ENCODE data around the gene PPT2.
"Not testable (repeated sequence)": the region's sequence is repeated elsewhere in the genome, so short reads cannot be mapped to it uniquely, and the experiment has no call there.

PPT2 gene

DNA sequence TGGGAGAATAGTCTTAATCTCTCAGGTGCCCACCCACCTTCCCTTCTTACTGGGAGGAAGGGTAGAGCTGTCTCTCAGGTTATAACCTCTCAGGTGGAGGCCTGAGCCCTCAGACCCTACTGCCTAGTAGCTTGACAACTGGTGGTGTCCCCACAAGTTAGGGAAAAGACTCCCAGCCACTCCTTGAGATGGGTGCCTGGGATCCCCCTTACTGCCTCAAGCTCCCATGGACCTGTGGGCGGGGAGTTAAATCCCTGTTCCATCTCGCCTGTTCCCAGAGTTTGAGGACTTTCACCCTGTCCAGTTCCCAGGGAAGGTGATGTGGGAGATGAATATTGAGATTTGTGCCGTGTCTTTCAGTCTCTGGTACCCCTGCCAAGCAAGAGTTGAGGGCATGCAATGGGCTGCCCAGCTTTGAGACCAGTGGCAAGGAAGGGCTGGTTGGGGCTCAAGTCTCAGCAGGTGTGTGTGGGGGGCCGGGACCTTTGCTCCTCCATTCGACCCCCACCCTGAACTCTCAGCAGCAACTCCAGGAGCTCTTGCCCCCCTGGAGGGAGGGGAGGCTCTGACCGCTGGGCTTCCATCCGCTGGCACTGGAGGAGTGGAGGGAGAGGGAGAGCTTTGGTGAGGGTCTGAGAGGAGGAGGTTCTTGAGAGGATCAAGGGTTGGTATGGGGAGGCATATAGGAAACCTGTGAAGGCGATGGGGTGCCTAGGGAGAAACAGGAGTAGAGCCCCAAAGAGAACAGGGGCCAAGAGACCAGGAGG lies 37.2 kb downstream of the PPT2 start:
- no peak for FAIRE-seq

DNA sequence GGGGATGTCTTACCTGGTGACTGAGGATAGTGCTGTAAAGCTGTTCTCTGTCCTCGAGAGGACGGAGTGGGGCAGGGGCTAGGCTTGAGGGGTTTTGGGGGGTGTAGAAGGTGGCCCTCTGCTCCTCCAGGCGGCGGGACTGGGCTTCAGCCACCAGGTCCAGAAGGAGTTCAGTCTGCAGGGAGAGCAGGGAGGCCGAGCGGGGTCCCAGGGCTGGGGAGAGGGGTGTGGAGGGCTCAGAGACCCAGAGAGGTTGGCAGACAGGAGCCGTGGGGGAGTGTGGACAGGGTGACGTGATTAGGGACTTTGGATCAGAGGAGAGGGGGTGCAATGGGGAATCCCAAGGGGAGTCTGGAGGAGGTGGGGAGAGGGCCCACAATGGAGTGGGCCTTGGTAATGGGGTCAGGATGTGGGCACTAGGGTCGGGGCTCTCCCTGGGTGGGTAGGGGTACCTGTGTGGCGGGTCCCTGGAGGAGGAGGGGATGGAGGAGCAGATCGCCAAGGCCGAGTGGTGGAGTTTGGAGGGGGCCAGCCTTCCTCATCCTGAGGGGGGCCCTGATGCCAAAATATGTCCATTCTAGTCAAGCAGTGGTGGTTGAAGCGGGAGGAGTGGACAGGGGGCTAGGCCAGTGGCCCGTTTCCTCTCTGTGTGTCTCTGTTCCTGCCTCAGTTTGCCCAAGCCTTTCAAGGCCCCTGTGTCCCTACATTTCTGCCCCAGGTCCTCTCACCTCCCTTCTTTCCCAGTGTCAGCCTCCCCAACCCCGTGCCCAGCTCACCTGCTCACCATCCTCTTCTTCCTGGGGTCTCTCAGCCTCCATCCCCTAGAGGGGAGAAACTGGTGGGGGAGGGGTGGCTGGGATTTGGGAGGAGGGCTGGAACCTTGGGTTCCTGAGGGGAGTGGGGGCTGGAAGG lies 38.0 kb downstream of the PPT2 start:
- FAIRE-seq = no peak

DNA sequence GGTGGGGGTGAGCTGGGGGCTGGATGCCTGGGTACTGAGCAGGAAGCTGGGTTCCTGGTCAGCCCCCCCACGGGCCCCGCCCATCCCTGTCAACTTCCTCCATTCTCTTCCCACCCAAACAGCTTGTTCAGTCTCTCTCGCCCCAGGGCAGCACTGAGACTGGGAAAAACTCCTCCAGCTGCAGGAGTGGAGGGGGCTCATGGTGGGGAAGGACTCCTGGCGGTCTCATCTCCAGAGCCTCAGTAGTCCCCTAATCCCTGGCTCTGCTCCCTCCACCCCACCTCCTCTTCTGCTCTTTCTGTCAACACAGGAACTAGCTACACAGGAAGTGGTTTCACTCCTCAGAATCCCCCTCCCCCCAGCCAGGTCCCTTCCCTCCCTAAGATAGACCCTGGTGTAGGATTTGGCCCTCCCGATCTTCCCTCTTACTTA lies 38.7 kb downstream of the PPT2 start, which contains the start of gene GPSM3:
GPSM3 (minus strand) TSS at position 36 of the 432 bp plus-strand sequence. CDS start 130 bp downstream, outside the sequence.
- no peak for FAIRE-seq

DNA sequence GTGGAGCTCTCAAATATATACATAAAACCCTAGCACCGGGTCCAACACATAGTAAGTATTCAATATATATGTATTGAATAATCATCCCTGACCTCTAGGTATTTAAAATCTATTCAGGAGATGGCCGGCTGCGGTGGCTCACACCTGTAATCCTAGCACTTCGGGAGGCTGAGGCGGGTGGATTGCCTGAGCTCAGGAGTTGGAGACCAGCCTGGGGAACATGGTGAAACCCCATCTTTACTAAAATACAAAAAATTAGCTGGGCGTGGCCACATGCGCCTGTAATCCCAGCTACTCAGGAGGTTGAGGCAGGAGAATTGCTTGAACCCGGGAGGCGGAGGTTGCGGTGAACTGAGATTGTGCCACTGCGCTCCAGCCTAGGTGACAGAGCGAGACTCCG lies 39.2 kb downstream of the PPT2 start:
- FAIRE-seq = not testable (repeated sequence)

GRCh38 chr6:32194388-32194787 lies 40.4 kb downstream of the PPT2 start:
- FAIRE-seq = no peak

GRCh38 chr6:32194825-32195651 lies 41.1 kb downstream of the PPT2 start:
- no peak for FAIRE-seq

GRCh38 chr6:32195652-32195901 lies 41.6 kb downstream of the PPT2 start:
- peak; percentile 61 for FAIRE-seq

DNA sequence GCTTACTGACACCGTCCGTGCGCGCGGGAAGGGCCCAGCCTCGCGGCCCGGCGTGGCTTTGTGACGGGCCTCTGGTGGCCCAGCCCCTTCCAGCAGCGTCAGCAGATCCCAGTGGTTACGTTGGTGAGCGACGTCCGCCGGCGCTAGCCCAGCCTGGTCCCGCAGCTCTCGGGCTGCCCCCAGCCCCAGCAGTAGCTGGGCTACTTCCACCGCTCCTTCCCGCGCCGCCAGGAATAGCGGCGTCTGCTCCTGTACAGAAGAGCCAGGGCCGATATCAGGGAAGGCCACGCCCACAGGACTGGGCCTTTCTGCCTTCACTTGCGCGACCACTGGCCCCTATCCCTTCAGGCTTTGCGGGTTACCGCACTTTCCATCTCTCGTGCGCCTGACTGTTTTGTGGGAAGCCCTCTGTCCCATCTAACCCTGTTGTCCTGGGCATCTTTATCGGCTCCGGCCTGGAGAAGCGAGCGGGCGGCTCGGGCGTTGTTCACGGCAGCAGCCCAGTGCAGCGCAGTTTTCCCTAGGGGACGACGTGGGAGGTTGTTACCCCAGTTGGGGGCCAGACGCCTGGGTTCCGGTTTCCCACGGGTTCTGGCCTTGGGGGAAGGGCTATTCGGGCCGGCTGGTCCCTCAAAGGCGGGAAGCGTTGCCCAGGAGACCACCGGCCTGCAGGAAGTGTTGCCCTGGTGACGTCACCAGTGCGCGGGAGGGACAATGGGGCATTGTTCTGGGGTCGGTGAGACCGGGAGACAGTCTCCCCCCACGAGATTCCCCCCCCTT lies 42.2 kb downstream of the PPT2 start:
- no peak for FAIRE-seq

DNA sequence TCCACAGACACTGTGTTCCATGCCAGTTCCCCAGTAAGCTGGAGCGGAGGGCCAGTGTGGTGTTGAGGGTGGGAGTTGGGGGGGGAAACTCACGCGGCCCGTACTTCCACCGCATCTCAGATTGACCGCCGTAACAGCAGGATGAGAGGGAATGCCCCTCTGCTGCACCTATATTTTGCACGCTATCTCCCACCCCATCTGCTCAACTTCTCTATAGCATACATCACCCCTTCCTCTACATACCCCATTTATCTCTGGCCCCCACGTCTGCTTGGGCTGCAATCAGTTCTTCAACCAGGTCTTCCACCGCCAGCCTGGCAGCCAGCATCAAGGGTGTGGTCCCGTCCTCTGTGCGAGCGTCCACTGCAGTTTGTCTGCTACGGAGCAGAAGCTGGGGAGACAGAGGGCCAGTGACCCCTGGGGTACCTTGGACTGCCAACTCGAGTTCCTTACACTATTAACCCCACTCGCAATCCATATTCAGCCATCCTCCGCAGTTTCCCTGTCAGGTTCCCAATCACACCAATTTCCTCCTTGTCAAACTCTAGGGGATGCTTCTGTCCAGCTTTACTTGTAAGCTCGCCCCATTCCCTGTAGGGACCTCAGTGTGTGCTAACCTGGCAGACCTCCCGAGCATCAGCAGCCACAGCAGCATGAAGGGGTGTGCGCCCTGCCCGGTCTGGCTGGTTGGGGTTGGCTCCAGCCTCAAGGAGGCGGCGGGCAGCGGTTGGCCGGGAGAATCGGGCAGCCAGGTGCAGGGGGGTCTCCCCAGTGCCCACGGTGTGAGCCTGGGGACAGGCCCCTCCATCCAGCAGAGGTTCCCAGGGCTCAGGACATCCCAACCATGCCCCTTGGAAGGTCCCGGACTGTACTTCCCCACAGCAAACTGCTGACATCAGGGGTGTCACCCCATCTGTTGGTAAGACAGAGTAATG lies 43.0 kb downstream of the PPT2 start:
- no peak for FAIRE-seq

DNA sequence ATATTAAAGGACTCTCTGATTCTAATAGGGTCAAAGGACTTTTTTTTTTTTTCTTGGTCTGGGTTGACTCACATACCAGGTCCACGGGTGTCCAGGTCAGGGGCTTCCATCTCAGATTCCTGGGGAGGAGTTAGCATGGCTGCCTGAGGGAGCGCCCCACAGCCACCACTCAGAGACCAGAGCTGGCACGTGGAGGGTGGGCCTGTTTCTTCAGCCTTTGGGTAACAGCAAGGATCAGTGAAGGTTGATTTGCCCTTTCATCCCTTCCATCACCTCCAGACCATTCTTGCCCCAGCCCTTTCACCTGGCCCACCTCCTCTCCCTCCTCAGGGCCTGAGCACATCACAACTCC lies 44.4 kb downstream of the PPT2 start:
- no peak for FAIRE-seq

- FAIRE-seq = no peak
These were observed 44.9 kb downstream of the PPT2 start for GRCh38 chr6:32198866-32199265.

DNA sequence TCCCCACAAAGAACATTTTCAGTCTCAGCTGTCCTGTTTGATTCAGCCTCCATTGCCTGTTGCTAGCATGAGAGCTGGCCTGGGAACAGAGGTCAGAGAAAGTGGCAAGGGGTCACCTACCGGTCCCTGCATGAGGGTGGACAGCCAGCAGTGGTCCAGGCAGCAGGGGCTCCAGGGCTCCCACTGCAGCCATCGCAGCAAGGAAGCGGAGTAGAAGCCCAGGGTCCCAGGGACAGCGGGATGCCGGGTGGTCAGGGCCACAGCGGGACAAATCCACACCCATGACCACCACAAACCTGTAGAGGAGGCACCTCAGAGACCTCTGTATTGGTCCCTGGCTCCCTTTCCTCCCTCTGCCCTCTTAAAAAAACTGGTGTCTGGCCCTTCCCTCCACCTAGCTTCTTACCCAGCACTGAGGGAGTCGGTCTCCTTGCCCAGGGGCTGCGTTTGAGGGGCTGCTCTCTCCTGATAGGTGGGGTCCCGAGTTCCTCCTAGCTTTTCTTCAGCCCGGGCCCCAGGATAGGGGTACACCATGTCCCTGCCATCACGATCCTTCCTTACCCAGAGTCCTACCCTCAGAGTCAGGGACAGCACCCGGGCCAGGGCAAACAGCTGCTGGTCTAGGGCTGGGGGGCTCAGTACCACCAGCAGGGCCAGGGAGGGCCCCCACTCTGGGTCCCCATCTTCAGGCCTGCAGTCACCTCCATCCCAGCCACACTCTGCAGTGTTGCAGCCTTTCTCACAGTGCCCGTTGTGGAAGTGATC lies 47.0 kb downstream of the PPT2 start:
- no peak for FAIRE-seq

- FAIRE-seq = no peak
These were observed 48.2 kb downstream of the PPT2 start for GRCh38 chr6:32202186-32202585.

DNA sequence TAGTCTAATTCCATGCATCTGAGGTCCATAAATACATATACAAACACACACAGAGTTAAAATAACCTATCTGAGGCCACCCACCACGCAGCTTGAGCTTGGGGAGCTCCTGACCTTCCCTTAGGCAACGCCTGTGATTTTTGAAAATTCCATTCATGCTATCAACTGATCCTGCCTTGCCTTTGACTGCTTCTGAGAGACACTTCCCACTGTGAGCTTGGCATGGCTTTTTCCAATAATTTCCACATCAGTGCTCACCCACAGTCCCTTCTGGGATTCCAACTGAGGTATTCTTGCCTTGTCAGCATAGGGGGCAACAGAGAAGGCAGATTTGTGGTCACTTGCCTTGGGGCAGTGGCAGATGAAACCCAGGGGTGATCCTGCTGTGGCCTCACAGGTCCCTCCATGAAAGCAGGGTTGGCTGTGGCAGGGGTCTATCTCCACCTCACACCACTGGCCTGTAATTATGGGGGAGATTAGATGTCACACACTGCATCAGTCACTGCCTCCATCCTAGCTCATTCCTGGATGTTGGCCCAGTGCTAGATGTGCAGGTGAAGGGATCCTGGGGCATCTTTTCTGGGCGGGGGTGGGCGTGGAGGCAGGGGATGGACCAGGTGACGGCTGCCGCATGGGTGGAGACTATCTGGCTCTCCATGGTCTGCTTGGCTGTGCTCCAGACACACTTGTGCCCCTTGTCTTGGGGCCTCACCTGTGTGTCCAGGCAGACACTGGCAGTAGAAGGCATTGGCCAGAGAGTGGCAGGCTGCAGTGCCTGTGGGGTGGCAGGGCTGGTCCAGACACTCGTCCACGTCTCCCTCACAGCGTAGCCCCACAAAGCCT lies 49.7 kb downstream of the PPT2 start:
- FAIRE-seq = no peak

DNA sequence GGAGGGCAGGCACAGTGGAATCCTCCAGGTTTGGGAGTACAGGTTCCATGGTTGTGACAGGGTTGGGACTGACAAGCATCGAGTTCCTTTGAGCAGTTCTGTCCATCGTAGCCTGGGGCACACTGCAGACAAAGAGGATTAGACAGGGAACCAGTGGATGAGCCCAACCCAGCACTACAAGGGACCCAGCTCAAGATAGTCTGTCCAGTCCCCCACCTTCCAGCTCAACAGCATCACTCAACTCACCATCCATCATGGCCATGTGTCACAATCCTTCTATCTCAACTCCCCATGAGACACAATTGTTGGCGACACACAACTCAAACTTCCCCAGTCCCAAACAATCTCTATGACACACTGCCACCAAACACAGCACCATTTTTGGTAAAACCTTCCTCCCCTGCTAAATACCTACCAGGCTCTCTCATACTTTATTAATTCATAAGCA lies 50.4 kb downstream of the PPT2 start:
- FAIRE-seq = no peak

DNA sequence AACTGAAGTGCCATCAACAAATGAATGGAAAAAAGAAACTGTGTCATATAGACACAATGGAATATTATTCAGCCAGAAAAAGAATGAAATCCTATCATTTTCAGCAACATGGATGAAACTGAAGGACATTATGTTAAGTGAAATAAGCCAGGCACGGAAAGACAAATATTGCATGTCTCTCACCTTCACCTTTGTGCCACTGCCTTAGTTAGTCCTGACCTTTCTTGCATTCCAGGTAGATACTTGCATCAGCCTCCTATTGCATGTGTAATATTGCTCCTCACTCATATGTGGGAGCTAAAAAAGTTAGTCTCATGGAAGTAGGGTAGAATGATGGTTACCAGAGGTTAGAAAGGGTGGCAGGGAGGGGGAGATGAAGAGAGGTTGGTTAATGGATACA lies 55.1 kb downstream of the PPT2 start:
- no peak for FAIRE-seq

DNA sequence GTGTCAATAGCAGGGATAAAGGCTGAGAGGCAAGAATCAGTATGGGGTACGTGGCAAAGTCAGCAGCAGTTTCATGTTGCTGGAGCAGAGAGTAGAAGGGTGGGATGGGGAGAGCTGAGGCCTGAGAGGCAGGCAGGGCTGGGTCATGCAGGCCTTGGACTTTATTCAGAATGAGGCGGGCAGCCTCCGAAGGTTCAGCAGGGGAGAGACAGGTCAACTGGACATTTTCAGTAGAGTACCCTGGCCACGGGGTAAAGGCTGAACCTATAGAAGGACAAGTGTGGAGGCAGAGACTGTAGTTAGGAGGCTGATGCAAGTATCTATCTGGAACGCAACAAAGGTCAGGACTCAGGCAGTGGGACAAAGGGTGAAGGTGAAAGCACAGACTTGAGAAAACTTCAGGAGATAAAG lies 56.3 kb downstream of the PPT2 start:
- no peak for FAIRE-seq

DNA sequence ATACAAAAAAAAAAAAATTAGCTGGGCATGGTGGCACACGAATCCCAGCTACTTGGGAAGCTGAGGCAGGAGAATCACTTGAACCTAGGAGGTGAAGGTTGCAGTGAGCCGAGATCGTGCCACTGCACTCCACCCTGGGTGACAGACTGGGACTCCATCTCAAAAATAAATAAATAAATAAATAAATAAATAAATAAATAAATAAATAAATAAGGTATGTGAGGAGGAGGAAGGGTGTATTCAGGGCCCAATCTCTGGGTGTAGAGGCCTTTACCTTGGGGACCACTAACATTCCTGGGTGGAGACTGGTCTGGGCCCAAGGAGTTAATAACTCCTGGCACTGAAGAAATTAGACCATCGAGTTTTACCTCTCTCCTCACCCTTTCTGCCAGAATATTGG lies 57.5 kb downstream of the PPT2 start:
- FAIRE-seq = not testable (repeated sequence)

DNA sequence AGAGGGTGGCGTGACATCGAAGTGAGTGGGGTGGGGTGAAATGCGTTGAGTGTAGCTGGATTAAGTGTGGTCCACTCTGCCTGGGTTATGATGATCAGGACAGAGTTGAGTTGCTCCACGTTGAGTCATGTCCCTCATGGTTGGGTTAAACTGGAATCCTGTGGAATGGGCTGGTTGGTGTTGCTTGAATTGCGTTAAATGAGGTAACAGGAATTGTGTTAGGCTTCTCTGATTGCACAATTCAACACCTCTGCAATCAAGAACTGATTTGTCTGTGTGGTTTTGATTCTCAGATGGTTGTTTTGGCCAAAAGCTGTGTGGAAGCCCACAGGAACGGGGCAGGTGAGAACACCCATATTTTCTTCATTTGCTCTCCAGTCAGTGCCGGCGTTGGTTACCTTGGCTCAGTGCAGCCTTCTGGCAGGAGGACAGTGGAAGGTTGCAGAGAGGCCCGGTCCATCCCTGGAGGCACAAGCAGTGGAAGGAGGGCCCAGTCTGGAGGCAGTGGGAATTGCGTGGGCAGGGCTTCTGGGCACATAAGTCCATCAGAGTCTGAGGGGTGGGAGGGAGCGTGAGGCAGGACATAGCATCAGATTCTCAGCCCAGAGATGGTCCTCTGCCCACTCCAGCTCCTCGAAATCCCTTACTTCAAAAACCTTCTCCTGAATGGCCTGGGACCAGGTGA lies 58.3 kb downstream of the PPT2 start:
- FAIRE-seq = no peak
